Activated naive CD4-positive, alpha-beta T cell treated with anti-CD3 and anti-CD28 coated beads, Interleukin-2, amount 50 U/mL, for 24 hours (primary cell): ENCODE data around the gene PSKH1.
"Not testable (repeated sequence)": the region's sequence is repeated elsewhere in the genome, so short reads cannot be mapped to it uniquely, and the experiment has no call there.

Experiments used
- H3K27ac Mint-ChIP-seq: one replicate; pipeline ENCODE4 v1.8.0; 2021; ENCODE audit warnings: mild to moderate bottlenecking, mixed read lengths
- H3K27me3 Mint-ChIP-seq: one replicate; pipeline ENCODE4 v1.8.0; 2021; ENCODE audit warnings: mixed read lengths
- H3K36me3 Mint-ChIP-seq: one replicate; pipeline ENCODE4 v1.8.0; 2021; ENCODE audit warnings: mixed read lengths
- H3K4me1 Mint-ChIP-seq: one replicate; pipeline ENCODE4 v1.8.0; 2021; ENCODE audit warnings: mixed read lengths
- H3K4me3 Mint-ChIP-seq: one replicate; pipeline ENCODE4 v1.8.0; 2021; ENCODE audit warnings: mild to moderate bottlenecking, mixed read lengths
- H3K9me3 Mint-ChIP-seq: one replicate; pipeline ENCODE4 v1.8.0; 2021; ENCODE audit warnings: mixed read lengths

The PSKH1 gene

GRCh38 chr16:67893743-67894399, 817 bp downstream of the PSKH1 start:
- Mint-ChIP-seq H3K9me3 (no peaks in the 10 kb centered on the region), H3K27me3 (no peaks in the 10 kb centered on the region), H3K4me3 (peak overlapping the region; percentile 94), H3K36me3 (no peaks in the 10 kb centered on the region), H3K27ac (peak overlapping the region; percentile 90), H3K4me1 (peaks cover 45% of the 10 kb centered on the region)

GRCh38 chr16:67897231-67897630, 4.2 kb downstream of the PSKH1 start:
- Mint-ChIP-seq H3K36me3 (no peaks in the 10 kb centered on the region), H3K4me1 (peaks cover 58% of the 10 kb centered on the region), H3K27me3 (no peaks in the 10 kb centered on the region), H3K27ac (no peak overlapping the region), H3K9me3 (no peaks in the 10 kb centered on the region), H3K4me3 (no peak overlapping the region)

- Mint-ChIP-seq H3K27ac (no peak overlapping the region), H3K9me3 (no peaks in the 10 kb centered on the region), H3K4me3 (no peak overlapping the region), H3K27me3 (no peaks in the 10 kb centered on the region), H3K4me1 (peaks cover 27% of the 10 kb centered on the region), H3K36me3 (no peaks in the 10 kb centered on the region)
These were observed 8.7 kb downstream of the PSKH1 start for GRCh38 chr16:67901734-67902133.

GRCh38 chr16:67902831-67903230, 9.8 kb downstream of the PSKH1 start:
- H3K4me1 Mint-ChIP-seq = peaks cover 21% of the 10 kb centered on the region
- no peak overlapping the region for H3K27ac Mint-ChIP-seq
- H3K9me3 Mint-ChIP-seq = no peaks in the 10 kb centered on the region
- no peaks in the 10 kb centered on the region for H3K36me3 Mint-ChIP-seq
- H3K4me3 Mint-ChIP-seq = no peak overlapping the region
- no peaks in the 10 kb centered on the region for H3K27me3 Mint-ChIP-seq

GRCh38 chr16:67907397-67908180, 14.5 kb downstream of the PSKH1 start:
- H3K9me3 Mint-ChIP-seq = no peaks in the 10 kb centered on the region
- no peak overlapping the region for H3K27ac Mint-ChIP-seq
- no peaks in the 10 kb centered on the region for H3K27me3 Mint-ChIP-seq
- peaks cover 2% of the 10 kb centered on the region for H3K36me3 Mint-ChIP-seq
- H3K4me3 Mint-ChIP-seq = no peak overlapping the region
- H3K4me1 Mint-ChIP-seq = peaks cover 20% of the 10 kb centered on the region

GRCh38 chr16:67909056-67909742, 16.1 kb downstream of the PSKH1 start:
- H3K27me3 Mint-ChIP-seq = no peaks in the 10 kb centered on the region
- peaks cover 2% of the 10 kb centered on the region for H3K36me3 Mint-ChIP-seq
- H3K9me3 Mint-ChIP-seq = no peaks in the 10 kb centered on the region
- H3K27ac Mint-ChIP-seq = no peak overlapping the region
- H3K4me3 Mint-ChIP-seq = no peak overlapping the region
- peaks cover 24% of the 10 kb centered on the region for H3K4me1 Mint-ChIP-seq

GRCh38 chr16:67910158-67910557, 17.1 kb downstream of the PSKH1 start:
- Mint-ChIP-seq H3K4me3 (no peak overlapping the region), H3K27ac (no peak overlapping the region), H3K4me1 (peaks cover 27% of the 10 kb centered on the region), H3K9me3 (no peaks in the 10 kb centered on the region), H3K27me3 (no peaks in the 10 kb centered on the region), H3K36me3 (peaks cover 2% of the 10 kb centered on the region)

GRCh38 chr16:67914758-67915495, 21.9 kb downstream of the PSKH1 start:
- H3K9me3 Mint-ChIP-seq = no peaks in the 10 kb centered on the region
- H3K36me3 Mint-ChIP-seq = peaks cover 2% of the 10 kb centered on the region
- peaks cover 45% of the 10 kb centered on the region for H3K4me1 Mint-ChIP-seq
- H3K27ac Mint-ChIP-seq = peak overlapping the region; percentile 12
- no peaks in the 10 kb centered on the region for H3K27me3 Mint-ChIP-seq
- no peak overlapping the region for H3K4me3 Mint-ChIP-seq

- H3K27ac Mint-ChIP-seq, H3K9me3 Mint-ChIP-seq, H3K27me3 Mint-ChIP-seq, H3K4me3 Mint-ChIP-seq, H3K36me3 Mint-ChIP-seq: not testable (repeated sequence)
- peaks cover 41% of the 10 kb centered on the region for H3K4me1 Mint-ChIP-seq
These were observed 22.4 kb downstream of the PSKH1 start for GRCh38 chr16:67915496-67915769.

GRCh38 chr16:67915831-67916723, 23.0 kb downstream of the PSKH1 start:
- Mint-ChIP-seq H3K4me1 (peaks cover 38% of the 10 kb centered on the region), H3K36me3 (peaks cover 2% of the 10 kb centered on the region), H3K27me3 (no peaks in the 10 kb centered on the region), H3K27ac (peak overlapping the region; percentile 13), H3K9me3 (no peaks in the 10 kb centered on the region), H3K4me3 (no peak overlapping the region)

- H3K4me1 Mint-ChIP-seq = peaks cover 46% of the 10 kb centered on the region
- peak overlapping the region; percentile 52 for H3K27ac Mint-ChIP-seq
- no peaks in the 10 kb centered on the region for H3K9me3 Mint-ChIP-seq
- peak overlapping the region; percentile 20 for H3K4me3 Mint-ChIP-seq
- H3K27me3 Mint-ChIP-seq = no peaks in the 10 kb centered on the region
- H3K36me3 Mint-ChIP-seq = peaks cover 2% of the 10 kb centered on the region
These were observed 24.2 kb downstream of the PSKH1 start for GRCh38 chr16:67917140-67917851.

- peak overlapping the region; percentile 20 for H3K4me3 Mint-ChIP-seq
- peak overlapping the region; percentile 52 for H3K27ac Mint-ChIP-seq
- H3K36me3 Mint-ChIP-seq = peaks cover 2% of the 10 kb centered on the region
- H3K9me3 Mint-ChIP-seq = no peaks in the 10 kb centered on the region
- H3K27me3 Mint-ChIP-seq = no peaks in the 10 kb centered on the region
- peaks cover 48% of the 10 kb centered on the region for H3K4me1 Mint-ChIP-seq
These were observed 24.8 kb downstream of the PSKH1 start for GRCh38 chr16:67917852-67918236.

- H3K9me3 Mint-ChIP-seq = no peaks in the 10 kb centered on the region
- H3K4me1 Mint-ChIP-seq = peaks cover 44% of the 10 kb centered on the region
- H3K27ac Mint-ChIP-seq = peak overlapping the region; percentile 82
- no peaks in the 10 kb centered on the region for H3K27me3 Mint-ChIP-seq
- peaks cover 2% of the 10 kb centered on the region for H3K36me3 Mint-ChIP-seq
- H3K4me3 Mint-ChIP-seq = no peak overlapping the region
These were observed 26.7 kb downstream of the PSKH1 start for GRCh38 chr16:67919622-67920221.

GRCh38 chr16:67922221-67922620, 29.2 kb downstream of the PSKH1 start:
- Mint-ChIP-seq H3K27me3 (no peaks in the 10 kb centered on the region), H3K4me1 (peaks cover 22% of the 10 kb centered on the region), H3K27ac (peak overlapping the region; percentile 55), H3K36me3 (no peaks in the 10 kb centered on the region), H3K9me3 (no peaks in the 10 kb centered on the region), H3K4me3 (no peak overlapping the region)
